GM19099 (cell line): ENCODE measurements around the gene KDF1.

Experiments
- POLR2A ChIP-seq: IDR thresholded peaks from 3 replicates; pipeline ENCODE4 v1.6.1; 2011; ENCODE audit warnings: low read depth; ENCODE audit not compliant: insufficient read length; ENCODE audit errors: extremely low read depth

Gene KDF1

GRCh38 chr1:26976621-26977510, 16.6 kb upstream of the KDF1 start:
- no peak for TF ChIP-seq POLR2A

- no peak for TF ChIP-seq POLR2A
Observed at GRCh38 chr1:26972821-26973220, 12.6 kb upstream of the KDF1 start.

GRCh38 chr1:26972390-26972789, 12.1 kb upstream of the KDF1 start:
- TF ChIP-seq POLR2A: no peak

GRCh38 chr1:26971590-26971989, 11.3 kb upstream of the KDF1 start:
- TF ChIP-seq POLR2A: no peak

- no peak for TF ChIP-seq POLR2A
Observed at GRCh38 chr1:26970810-26971209, 10.5 kb upstream of the KDF1 start.

GRCh38 chr1:26965628-26966027, 5.4 kb upstream of the KDF1 start:
- no peak for TF ChIP-seq POLR2A

GRCh38 chr1:26965213-26965612, 4.9 kb upstream of the KDF1 start:
- TF ChIP-seq POLR2A: no peak

- TF ChIP-seq POLR2A: no peak
Observed at GRCh38 chr1:26961826-26962225, 1.6 kb upstream of the KDF1 start.

GRCh38 chr1:26960625-26960966, 328 bp upstream of the KDF1 start:
- TF ChIP-seq POLR2A: no peak

- TF ChIP-seq POLR2A: no peak
Observed at GRCh38 chr1:26959270-26959669, 998 bp downstream of the KDF1 start.

GRCh38 chr1:26957306-26957705, 3.0 kb downstream of the KDF1 start:
- TF ChIP-seq POLR2A: no peak

GRCh38 chr1:26956321-26956720, 3.9 kb downstream of the KDF1 start:
- TF ChIP-seq POLR2A: no peak

GRCh38 chr1:26953374-26953773, 6.9 kb downstream of the KDF1 start:
- TF ChIP-seq POLR2A: no peak

- no peak for TF ChIP-seq POLR2A
Observed at GRCh38 chr1:26951821-26952497, 8.3 kb downstream of the KDF1 start.

- no peak for TF ChIP-seq POLR2A
Observed at GRCh38 chr1:26951216-26951615, 9.1 kb downstream of the KDF1 start.

GRCh38 chr1:26950602-26951001, 9.7 kb downstream of the KDF1 start:
- no peak for TF ChIP-seq POLR2A
